ENCODE measurements around the gene SEMA3D.

SEMA3D gene

DNA sequence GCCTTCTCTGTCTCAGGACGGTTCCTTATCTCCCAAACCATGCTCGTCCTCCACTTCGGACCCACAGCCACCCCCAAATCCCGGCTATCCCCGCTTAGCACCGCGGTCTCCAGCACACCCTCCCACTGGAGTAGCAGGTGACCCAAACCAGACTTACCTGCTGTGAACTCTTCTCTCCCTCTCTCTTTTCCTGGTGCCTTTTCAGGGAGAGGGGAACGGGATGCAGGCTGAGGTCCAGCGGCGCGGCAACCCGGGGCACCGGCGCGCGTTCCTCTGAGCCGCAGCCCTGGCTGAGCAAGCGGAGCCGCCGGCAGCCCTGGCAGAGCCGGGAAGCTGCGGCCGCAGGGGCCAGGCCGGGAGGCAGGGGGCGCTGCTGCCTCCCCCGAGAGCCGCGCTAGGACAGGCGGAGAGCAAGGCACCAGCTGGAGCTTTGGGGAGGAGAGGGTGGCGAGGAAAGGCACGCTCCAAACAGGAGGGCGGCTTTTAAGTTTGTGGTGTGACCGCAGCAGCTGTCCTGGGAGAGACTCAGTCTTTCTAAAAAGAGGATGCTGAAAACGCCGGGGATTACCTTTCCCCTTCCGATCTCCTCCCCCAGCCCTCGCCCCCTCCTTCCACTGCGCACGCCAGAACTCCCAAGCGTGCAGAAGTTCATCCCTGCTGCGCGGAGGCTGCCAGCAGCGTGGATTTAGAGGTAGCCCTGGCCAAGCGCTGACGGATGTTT, at the start of gene SEMA3D:
SEMA3D (minus strand) TSS at position 536 of the 721 bp plus-strand sequence. CDS start 65,165 bp downstream, outside the sequence.
- no peak for DNase-seq (ENCODE audit: low read depth in 1 of 2, low spot score in 1 of 2)

DNA sequence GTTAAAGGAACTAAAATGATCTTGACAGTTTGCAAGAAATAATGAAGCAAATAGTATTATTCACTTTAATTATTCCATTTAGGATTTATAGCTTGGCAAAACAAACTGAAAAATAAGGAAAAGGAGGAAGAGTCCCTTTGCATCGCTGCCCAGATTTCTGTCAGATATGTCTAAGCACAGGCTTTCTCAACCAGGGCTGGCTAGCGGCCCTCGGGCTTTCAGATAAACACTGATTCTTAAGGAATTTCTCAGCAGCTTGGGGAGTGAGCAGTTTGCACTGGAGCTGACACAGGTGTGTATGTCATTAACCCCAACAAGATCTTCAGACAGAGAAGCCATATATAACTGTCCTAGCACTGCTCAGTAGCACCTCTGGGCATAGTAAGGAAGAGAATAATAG, 47.9 kb upstream of the SEMA3D start:
- DNase-seq (ENCODE audit: low read depth in 1 of 2, low spot score in 1 of 2) = no peak

DNA sequence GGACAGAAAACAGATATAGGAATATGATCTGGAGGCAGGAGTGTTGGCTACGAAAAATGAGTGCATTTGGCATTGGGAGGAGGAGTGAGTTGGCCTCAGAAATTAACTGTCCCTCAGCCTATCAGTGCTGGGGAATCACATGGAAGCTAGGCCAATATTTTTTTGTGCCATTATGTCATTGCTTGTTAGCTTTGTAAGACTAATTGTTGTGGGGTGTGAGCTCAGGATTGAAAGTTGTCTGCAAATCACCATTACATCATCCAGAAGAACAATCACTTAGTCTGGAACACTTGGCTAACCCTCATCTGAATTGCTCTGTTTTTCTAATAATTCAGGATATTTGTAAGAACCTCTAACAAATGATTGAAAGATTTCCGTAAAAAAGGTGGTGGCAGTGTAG, 45.2 kb upstream of the SEMA3D start:
- DNase-seq (ENCODE audit: low read depth in 1 of 2, low spot score in 1 of 2) = no peak

DNA sequence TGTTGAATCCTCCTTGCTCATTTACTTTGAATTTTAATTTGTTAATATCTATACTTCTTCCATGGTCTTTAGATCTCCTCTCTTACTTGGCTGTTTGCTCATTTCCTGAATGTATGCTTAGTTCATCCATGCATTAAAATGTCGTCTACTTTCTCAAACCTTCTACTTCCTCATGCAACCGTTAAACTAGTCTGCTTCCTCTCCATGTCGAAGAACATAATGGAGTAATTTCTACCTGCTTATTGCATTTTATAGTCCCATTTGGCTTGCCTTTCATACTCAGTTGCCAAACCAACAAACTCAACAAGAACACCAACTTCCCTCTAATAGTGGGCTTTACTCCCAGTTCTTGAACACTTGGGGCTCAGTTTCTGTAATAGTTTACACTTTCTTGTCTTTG, 43.8 kb upstream of the SEMA3D start:
- no peak for DNase-seq (ENCODE audit: low read depth in 1 of 2, low spot score in 1 of 2)

DNA sequence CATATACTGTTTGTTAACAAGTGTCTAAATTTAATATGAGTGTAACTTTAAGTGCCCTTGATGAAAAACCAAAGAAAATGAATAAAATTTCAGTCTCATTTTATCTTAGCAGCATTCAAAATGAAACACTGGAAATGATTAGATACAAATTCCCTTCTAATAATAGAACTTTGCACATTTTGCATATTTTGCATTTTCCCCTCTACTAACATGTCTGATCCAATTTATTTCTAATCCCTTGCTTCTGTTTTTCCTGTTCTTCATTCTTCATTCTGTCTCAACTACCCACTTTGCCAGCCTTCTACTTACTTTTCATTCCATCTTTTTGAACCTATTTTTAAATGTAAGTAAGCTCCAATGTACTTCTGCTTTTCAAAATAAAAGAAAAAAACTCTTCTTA, 42.7 kb upstream of the SEMA3D start:
- no peak for DNase-seq (ENCODE audit: low read depth in 1 of 2, low spot score in 1 of 2)

DNA sequence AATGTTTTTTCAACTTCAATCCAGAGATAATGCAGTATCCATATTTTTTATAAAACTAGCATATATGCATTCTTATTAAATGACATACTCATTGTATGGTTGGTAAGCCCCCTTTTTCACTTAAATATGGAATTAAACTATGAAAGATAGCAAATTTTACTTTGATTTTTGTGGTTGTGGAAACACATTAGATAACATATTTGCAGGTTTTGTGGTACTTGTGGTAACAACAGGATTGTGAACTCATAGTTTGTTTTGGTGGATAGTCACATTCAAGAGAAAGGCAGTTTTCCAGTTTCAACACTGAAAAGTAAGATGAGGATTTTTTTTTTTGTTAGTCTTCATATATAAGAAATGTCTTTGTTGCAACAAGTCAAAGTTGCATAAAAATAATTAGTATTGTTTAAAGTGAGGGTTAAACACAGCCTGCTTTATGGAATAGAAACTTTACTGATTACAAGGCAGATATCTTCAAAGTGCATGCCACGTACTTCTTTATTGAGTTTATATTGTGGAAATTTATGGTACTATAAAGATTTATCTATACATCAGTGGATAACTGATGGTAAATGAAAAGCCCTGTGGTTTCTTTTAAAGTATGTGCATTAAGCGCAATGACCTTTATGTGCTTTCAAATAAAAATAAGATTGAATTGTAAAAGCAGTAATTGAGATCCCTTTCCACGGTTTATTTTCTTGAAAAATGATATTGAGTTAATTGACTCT, 39.7 kb upstream of the SEMA3D start:
- DNase-seq (ENCODE audit: low read depth in 1 of 2, low spot score in 1 of 2) = no peak

DNA sequence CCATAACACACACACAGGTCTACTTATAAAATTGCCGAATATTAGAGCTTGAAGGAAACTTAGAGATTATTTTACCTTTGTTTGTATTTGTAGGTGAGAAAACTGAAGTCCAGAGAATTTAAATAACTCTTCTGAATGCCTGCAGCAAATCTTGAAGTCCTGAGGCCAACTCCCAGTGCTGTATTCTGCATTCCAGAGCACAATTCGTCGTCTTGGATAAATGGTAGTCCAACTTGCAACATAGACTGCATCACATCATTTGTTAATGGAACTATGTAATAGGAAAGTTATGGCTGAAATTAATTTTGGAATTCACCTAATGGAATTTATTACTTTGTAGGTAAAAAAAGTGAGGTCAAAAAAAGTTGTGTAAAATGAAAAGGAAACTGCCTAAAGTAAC, 37.3 kb upstream of the SEMA3D start:
- no peak for DNase-seq (ENCODE audit: low read depth in 1 of 2, low spot score in 1 of 2)

DNA sequence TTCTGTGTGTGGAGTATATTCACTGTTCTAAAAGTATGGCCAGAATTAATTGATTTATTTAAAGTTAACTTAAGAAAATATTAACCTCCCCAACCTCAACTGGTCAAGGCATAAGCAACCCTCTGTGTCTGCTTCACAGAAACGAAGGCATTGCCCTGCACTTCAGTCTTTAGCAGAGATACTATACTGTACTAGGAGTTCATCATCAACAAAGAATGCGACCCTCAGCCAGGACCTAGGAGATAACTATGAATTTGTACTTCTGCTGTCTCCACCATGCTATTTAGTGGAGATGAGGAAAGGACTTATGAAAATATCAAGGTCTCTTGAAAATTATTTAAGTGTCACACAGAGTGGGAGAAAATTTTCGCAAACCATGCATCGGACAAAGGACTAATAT, 35.7 kb upstream of the SEMA3D start:
- DNase-seq (ENCODE audit: low read depth in 1 of 2, low spot score in 1 of 2) = no peak

DNA sequence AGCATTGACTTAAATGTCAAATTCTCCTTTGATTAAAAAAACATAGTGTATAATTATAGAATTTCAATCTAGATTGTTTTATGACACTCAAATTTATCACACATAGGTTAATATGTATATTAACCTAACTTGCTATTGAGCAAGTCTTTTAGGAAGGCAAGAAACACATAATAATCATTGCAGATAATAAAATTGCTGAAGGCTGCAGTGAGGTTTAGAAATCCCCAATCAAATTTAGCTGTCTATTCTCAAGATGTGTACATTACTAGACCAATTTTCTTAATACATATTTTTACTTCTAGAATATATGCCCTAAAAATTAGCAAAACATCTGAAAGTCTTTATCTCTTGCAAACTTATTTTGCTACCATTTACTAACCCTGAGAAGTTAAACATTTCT, 34.9 kb upstream of the SEMA3D start:
- DNase-seq (ENCODE audit: low read depth in 1 of 2, low spot score in 1 of 2) = no peak

DNA sequence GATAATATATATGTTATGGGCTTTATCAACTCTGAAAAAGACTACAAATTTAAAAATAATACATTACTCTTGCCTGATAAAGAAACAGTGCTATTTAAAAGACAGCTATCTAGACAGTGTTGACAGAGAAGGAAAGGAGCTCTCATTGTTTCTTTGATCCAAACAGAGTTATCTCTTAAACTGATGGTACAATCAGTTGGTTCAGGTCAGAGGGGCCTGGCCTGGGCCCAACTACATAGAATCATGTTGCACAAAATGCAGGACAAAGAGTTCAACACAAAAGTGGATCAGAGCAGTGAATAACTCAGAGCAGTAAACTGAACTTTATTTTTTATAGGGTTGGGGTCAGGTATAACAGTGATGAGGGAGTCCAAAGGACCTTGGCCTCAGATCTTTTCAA, 33.8 kb upstream of the SEMA3D start:
- no peak for DNase-seq (ENCODE audit: low read depth in 1 of 2, low spot score in 1 of 2)

DNA sequence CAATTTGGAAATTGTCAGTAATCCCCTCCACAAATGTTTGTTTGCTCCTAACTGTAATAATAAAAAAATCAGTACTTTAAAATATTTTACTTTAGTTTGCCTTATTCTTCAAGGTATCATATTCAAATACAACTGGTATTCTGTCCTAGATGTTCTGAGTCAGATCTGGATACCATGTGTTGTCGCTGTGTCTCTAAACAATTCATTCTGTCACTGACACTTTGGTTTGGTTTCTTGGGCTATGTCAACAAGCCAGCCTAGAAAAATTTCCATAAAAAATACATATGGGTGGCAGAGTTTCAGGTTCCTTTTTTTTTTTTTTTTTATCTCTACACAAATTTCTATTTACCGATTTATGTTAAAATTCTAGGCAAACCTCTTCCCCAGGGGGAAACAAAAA, 33.2 kb upstream of the SEMA3D start:
- no peak for DNase-seq (ENCODE audit: low read depth in 1 of 2, low spot score in 1 of 2)

GRCh38 chr7:85217085-85217484, 30.2 kb upstream of the SEMA3D start:
- no peak for DNase-seq (ENCODE audit: low read depth in 1 of 2, low spot score in 1 of 2)

- DNase-seq (ENCODE audit: low read depth in 1 of 2, low spot score in 1 of 2) = no peak
Observed at GRCh38 chr7:85215098-85215497, 28.2 kb upstream of the SEMA3D start.

DNA sequence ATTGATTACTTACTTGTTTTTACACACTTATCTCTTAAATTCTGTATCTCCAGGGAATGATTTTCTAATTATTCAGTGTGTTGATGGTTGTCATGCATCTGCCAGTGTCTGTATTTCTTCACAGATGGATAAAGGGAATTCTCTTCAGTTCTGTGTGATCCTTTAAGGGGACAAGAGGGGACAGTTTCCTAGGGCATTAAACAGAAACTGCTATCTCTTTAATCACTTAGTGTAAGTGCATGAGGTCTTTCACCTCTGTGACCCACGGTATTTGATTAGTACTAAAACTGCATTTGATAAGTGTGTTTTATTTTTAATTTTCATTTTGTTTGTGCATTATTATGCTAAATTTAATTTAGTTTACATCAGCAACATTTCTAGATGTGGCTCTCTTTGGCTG, 26.6 kb upstream of the SEMA3D start:
- DNase-seq (ENCODE audit: low read depth in 1 of 2, low spot score in 1 of 2) = no peak

DNA sequence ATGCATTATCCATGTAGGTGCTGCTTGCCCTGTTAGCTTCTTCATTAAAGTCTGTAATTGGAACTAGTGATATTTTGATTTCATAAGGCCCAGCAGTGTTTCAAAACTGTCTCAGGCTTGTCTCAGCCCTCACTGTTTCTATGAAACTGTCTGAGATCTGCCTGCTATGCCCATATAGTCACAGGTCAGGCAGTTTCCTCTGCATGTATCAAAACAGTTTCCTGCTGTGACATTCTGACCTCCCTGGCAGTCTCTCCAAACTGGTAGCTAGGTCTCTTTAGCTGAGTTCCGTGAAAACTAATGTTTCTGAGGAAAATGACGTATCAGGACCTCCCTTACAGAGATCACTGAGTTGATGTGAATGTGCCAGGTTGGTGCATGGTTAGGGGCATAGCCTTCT, 18.9 kb upstream of the SEMA3D start:
- DNase-seq (ENCODE audit: low read depth in 1 of 2, low spot score in 1 of 2) = no peak

DNA sequence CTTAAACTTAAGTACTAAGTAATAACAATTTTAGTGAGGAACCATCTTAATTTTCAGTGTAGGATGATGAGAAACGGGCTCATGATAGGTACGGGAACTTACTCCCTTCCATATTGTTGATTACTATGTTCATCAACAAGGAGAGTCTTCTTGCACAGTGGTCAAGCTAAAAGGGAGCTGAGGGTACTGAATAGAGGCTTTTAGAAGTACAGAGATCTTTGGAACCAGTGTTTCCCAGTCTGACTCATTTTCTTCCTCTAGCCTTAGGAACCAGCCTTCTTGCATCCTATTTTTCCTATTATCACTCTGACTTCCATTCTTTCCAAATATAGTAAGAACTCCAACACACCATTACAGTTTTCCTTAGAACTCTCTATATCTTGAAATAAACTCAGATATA, 17.6 kb upstream of the SEMA3D start:
- DNase-seq (ENCODE audit: low read depth in 1 of 2, low spot score in 1 of 2) = no peak

DNA sequence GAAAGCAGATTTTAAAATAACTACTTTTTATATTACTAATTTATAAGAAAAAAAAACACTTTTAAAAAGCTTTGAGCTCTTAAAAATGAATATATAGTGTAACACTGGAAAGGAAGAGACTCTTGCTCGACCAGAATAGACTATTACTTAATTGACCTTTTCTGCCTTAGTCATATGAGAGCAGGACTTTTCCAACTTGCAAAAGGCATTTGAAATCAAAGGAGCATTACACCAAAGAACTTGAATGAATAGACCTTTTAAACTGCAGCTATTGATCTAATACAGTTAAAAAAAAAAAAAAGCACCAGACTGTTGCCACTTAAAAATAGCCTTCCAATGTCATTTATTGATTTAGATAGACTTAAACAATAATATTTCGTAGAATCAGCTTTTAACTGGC, 17.2 kb upstream of the SEMA3D start:
- DNase-seq (ENCODE audit: low read depth in 1 of 2, low spot score in 1 of 2) = no peak

DNA sequence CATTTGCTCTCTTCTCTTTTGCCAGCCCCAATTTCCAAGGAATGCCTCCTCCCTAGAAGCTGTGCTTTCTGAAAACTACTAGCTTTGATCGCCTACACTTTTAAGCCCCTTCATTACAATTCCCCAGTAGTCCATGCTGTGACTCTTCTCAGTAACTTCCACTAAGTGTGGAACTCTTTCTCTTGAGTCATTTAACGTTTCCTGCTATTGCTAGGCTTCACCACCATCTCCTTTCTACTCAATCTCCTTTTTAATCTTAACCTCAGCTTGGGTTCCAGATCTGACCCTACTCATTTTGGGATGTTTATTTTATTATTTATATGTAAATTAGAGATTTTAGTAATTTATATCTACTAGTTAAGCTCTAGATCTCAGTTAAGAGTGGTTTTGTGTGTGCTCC, 14.4 kb upstream of the SEMA3D start:
- DNase-seq (ENCODE audit: low read depth in 1 of 2, low spot score in 1 of 2) = no peak

- DNase-seq (ENCODE audit: low read depth in 1 of 2, low spot score in 1 of 2) = no peak
Observed at GRCh38 chr7:85196696-85197095, 9.8 kb upstream of the SEMA3D start.

GRCh38 chr7:85191383-85191782, 4.5 kb upstream of the SEMA3D start:
- no peak for DNase-seq (ENCODE audit: low read depth in 1 of 2, low spot score in 1 of 2)

DNA sequence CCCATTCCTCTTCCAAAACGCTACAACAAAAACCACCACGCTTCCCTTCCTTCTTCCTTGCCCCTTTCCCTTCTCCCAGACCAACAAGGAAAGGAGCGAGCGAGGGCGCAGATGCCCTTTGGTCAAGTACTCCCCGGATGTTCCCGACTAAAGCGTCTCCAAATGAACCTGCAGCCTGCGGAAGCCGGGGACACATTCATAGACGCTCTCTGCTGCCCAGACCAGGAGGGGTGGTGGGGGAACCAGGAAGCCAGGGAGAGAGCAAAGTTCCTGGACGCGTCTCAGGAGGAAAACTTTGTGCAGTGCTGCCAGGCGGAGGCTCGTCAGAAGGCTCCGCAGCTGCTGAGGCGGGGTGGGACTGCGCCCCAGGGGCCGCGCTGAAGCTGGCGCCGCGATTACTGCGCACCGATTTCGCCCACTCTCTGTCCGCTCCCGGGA, 754 bp downstream of the SEMA3D start:
- DNase-seq (ENCODE audit: low read depth in 1 of 2, low spot score in 1 of 2) = no peak

DNA sequence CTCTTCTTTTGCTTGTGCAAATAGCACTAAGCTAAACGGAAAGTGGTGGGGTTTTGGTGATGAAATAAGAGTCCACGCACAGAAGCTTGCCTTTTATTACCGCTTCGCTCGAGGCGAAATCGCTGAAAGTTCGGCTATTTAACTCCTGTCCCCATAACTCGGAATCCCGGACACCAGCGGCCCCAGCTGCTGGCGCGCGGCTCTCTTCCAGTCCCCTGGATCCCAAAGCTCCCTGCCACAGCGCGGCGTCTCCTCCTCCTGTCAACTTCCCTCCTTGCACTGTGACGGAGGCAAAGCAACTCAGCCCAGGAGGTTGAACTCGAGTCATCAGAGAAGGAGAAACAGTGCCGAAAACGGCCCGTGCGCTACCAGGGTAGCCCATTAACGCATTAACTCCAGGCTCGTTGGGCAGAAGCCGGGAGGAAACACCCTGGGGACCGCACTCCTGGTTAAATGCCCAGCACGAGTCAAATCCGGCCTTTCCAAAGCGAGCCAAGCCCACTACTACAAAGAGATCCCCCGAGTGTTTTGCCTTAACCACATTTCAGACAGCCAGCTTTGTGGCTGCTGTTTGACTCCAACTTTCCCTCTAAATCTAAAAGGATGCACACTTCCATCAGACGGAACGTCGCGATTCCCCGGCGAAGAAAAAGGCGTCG, 1.3 kb downstream of the SEMA3D start:
- no peak for DNase-seq (ENCODE audit: low read depth in 1 of 2, low spot score in 1 of 2)
